ENCODE results near the gene ACTMAP.

- no peak for TF ChIP-seq CTCF (IDR thresholded peaks at IDR 0.05)
- no peak for TF ChIP-seq POLR2A (IDR thresholded peaks at IDR 0.05)
Observed at GRCh38 chr19:40763526-40763925, 13.2 kb upstream of the ACTMAP start.

All from heart left ventricle (tissue), 13 donors.